Transverse colon (tissue), 4 donors: Measurements from ENCODE around the gene KRTAP20-1. TPM values are rescaled to one million over a fixed set of nuclear protein-coding genes. Genes with fewer than 3 reads are reported as not detected.

ENCODE experiments used
- DNase-seq: peaks from one replicate; pipeline ENCODE4 v3.0.0-alpha.2; 2019
- H3K27ac ChIP-seq, 4 donors: fragments of 200-600 bp; sonication (generic); 2 replicates each; pipeline ENCODE4 v1.5.1; 2016 to 2018; ENCODE audit warnings: inconsistent platforms in 4 of 4
- H3K27me3 ChIP-seq: fragments of 200-600 bp; sonication (generic); 2 replicates; pipeline ENCODE4 v1.5.1; 2017; ENCODE audit warnings: inconsistent platforms
- H3K36me3 ChIP-seq, 4 donors: fragments of 200-600 bp; sonication (generic); 2 replicates each; pipeline ENCODE4 v1.5.1; 2017 to 2019; ENCODE audit warnings: inconsistent platforms in 4 of 4
- H3K4me1 ChIP-seq, 4 donors: fragments of 200-600 bp; sonication (generic); 2 replicates each; pipeline ENCODE4 v1.5.1; 2017 to 2020; ENCODE audit warnings: inconsistent platforms in 4 of 4
- H3K4me3 ChIP-seq, 4 donors: fragments of 200-600 bp; sonication (generic); 1 replicate in 1 of 4; 2 replicates in 3 of 4; pipeline versions ENCODE4 v1.5.1 to v1.6.1; 2017 to 2019; ENCODE audit warnings: inconsistent platforms in 4 of 4
- H3K9me3 ChIP-seq, 2 donors: fragments of 200-600 bp; sonication (generic); 2 replicates each; pipeline ENCODE4 v1.5.1; 2017 to 2019; ENCODE audit warnings: inconsistent platforms in 2 of 2
- EP300 ChIP-seq: sonication (generic); formaldehyde crosslinking; IDR thresholded peaks from one replicate; pipeline ENCODE4 v1.6.1; 2017; ENCODE audit warnings: antibody characterized with exemption, low read depth
- POLR2A ChIP-seq: fragments of 450-650 bp; IDR thresholded peaks from one replicate; pipeline ENCODE4 v1.6.1; 2016; ENCODE audit warnings: antibody characterized with exemption, mild to moderate bottlenecking, moderate library complexity
- POLR2AphosphoS5 ChIP-seq, 3 donors: sonication (generic); formaldehyde crosslinking; IDR thresholded peaks; one replicate each; pipeline ENCODE4 v1.6.1; 2016; ENCODE audit warnings: antibody characterized with exemption in 3 of 3
- WGBS, 2 donors: methylation state at CpG; one replicate each; pipeline ENCODE4 v1.1.5; 2018; ENCODE audit warnings: low coverage in 1 of 2; 5-methylcytosine and 5-hydroxymethylcytosine counted together
- in situ Hi-C, 4 donors: fragments of 200-750 bp; cut with MboI; loops; one replicate each; pipeline versions ENCODE4 v1.15.0 to v1.15.1; 2017; ENCODE audit warnings: low sequenced_read_pairs in 3 of 4, low pct_ligation_motif_present in 1 of 4, low pct_unique_long_range_greater_than_20kb in 1 of 4
- intact Hi-C: fragments of 100-400 bp; cut with DNase I; formaldehyde crosslinking; loops from one replicate; pipeline ENCODE4 v1.15.1; 2023; ENCODE audit warnings: low total_unique reads
- small RNA-seq, 4 donors: library from RNA; depleted of rRNA; stranded (forward); fragments of <200 nt; gene quantifications; one replicate each; pipeline ENCODE3, GENCODE V24; 2016
- total RNA-seq, 4 donors: library from RNA; depleted of rRNA; stranded (reverse); fragments of >200 nt; gene quantifications; one replicate each; pipeline ENCODE4 v1.1.0, GENCODE V29; 2016
- TF ChIP-seq, protein P1 (sequence below), 5 experiments: fragments of 200-600 bp in 3 of 5; fragments of 450-650 bp in 2 of 5; sonication (generic) in 3 of 5; IDR thresholded peaks; 1 replicate in 2 of 5; 2 replicates in 3 of 5; pipeline ENCODE4 v1.5.1; 2016 to 2017; ENCODE audit warnings: antibody characterized with exemption in 5 of 5, inconsistent platforms in 3 of 5, mild to moderate bottlenecking in 2 of 5, moderate library complexity in 1 of 5

The KRTAP20-1 gene
- total RNA-seq, 4 donors from 2014 or later: not detected

DNA sequence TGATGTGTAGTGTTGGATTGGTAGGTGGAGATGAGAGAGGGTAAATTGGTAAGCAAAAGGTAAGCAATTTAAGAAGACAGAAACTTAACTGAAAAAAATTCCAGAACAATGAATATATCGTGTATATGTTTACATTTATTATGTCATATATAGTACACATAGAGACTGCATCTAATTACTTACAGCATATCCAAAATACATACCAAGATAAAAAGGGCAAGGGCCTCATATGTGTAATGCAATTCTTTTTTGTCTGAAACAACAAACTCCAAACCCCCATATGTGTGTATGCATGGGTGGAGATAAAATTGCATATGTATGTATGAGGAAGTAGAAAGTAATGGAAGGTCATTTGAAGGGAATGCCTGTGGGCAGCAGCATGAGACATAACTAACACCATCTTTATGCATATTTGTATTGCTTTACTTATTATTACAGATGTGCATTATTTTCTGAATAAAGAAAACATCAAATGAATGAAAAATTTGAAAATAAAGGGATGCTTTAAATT is 30.7 kb downstream of the KRTAP20-1 start:
- Histone ChIP-seq H3K9me3 (peaks cover 0 to 5% of the 10 kb centered on the region in 2 donors), H3K27me3 (no peaks in the 10 kb centered on the region), H3K36me3 (no peaks in the 10 kb centered on the region), H3K27ac (no peak overlapping the region), H3K4me1 (no peaks in the 10 kb centered on the region), H3K4me3 (no peak overlapping the region)
- WGBS, 2 donors: 72 to 78% methylated on average over 1 of the region's 1 CpG
- no peak for DNase-seq
- TF ChIP-seq POLR2AphosphoS5 (IDR thresholded peaks at IDR 0.05) (no peak), EP300 (no peak), POLR2A (no peak)
- TF ChIP-seq, protein P1, sequence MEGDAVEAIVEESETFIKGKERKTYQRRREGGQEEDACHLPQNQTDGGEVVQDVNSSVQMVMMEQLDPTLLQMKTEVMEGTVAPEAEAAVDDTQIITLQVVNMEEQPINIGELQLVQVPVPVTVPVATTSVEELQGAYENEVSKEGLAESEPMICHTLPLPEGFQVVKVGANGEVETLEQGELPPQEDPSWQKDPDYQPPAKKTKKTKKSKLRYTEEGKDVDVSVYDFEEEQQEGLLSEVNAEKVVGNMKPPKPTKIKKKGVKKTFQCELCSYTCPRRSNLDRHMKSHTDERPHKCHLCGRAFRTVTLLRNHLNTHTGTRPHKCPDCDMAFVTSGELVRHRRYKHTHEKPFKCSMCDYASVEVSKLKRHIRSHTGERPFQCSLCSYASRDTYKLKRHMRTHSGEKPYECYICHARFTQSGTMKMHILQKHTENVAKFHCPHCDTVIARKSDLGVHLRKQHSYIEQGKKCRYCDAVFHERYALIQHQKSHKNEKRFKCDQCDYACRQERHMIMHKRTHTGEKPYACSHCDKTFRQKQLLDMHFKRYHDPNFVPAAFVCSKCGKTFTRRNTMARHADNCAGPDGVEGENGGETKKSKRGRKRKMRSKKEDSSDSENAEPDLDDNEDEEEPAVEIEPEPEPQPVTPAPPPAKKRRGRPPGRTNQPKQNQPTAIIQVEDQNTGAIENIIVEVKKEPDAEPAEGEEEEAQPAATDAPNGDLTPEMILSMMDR (IDR thresholded peaks at IDR 0.05): no peak
- in situ Hi-C loops (no loop called here), intact Hi-C loops (no loop called here)

DNA sequence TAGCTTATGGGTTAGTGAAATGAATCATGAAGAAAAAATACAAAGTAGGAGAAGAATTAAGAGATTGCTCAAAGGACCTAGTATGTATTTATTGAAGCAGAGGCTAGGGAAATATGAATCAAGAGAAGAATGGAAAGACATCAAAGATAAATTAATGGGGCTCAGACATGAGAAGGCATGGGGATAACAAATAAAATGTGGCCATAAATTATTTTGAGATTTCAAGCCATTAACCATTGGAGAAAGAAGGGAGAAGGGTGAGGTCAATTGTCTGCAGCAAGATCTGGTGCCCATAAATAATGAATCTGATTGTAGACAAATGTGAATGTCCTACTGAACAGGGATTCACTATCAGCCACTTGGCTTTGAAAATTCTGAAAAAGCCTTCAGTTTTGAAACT is 36.7 kb downstream of the KRTAP20-1 start:
- H3K36me3 ChIP-seq: no peaks in the 10 kb centered on the region
- no peaks in the 10 kb centered on the region for H3K4me1 ChIP-seq
- in situ Hi-C loops (no loop called here), intact Hi-C loops (no loop called here)
- H3K27ac ChIP-seq: no peak overlapping the region
- DNase-seq: no peak
- H3K4me3 ChIP-seq: no peak overlapping the region
- TF ChIP-seq POLR2A: no peak
- H3K27me3 ChIP-seq: no peaks in the 10 kb centered on the region
- H3K9me3 ChIP-seq: peaks cover 0 to 5% of the 10 kb centered on the region in 2 donors

Small RNA genes lying within 50 kb of the gene (small RNA-seq; reads per million reads assigned to genes)
- gene KRTAP20-1 (0 reads per million in 4 donors), gene KRTAP20-3 (0 reads per million in 4 donors), gene KRTAP20-4 (0 reads per million in 4 donors), gene KRTAP22-1 (0 reads per million in 4 donors), gene KRTAP22-2 (0 reads per million in 4 donors)

Other genes starting within 250 kb of the KRTAP20-1 start
- 1 to 10 TPM in 2 of 4 donors, not detected in 2; 1.7 to 2.7 TPM for gene KRTAP13-2, start 244.2 kb upstream of the KRTAP20-1 start, total RNA-seq
- not detected for gene KRTAP13-1, start 220.4 kb upstream of the KRTAP20-1 start, total RNA-seq
- not detected for gene KRTAP13-3, start 190.5 kb upstream of the KRTAP20-1 start, total RNA-seq
- gene KRTAP13-4, start 186.2 kb upstream of the KRTAP20-1 start, total RNA-seq: not detected
- not detected for gene KRTAP15-1, start 176.2 kb upstream of the KRTAP20-1 start, total RNA-seq
- not detected for gene KRTAP19-1, start 136.1 kb upstream of the KRTAP20-1 start, total RNA-seq
- not detected for gene KRTAP19-2, start 129.0 kb upstream of the KRTAP20-1 start, total RNA-seq
- gene KRTAP19-3, start 124.4 kb upstream of the KRTAP20-1 start, total RNA-seq: not detected
- gene KRTAP19-4, start 119.3 kb upstream of the KRTAP20-1 start, total RNA-seq: not detected
- gene KRTAP19-5, start 114.3 kb upstream of the KRTAP20-1 start, total RNA-seq: not detected
- gene KRTAP19-6, start 74.6 kb upstream of the KRTAP20-1 start, total RNA-seq: not detected
- gene KRTAP19-7, start 55.1 kb upstream of the KRTAP20-1 start, total RNA-seq: not detected
- not detected for gene KRTAP22-2, start 26.0 kb upstream of the KRTAP20-1 start, total RNA-seq
- not detected for gene KRTAP6-3, start 24.0 kb upstream of the KRTAP20-1 start, total RNA-seq
- gene KRTAP6-2, start 17.5 kb upstream of the KRTAP20-1 start, total RNA-seq: not detected
- gene KRTAP22-1, start 15.3 kb upstream of the KRTAP20-1 start, total RNA-seq: not detected
- not detected for gene KRTAP6-1, start 2.5 kb upstream of the KRTAP20-1 start, total RNA-seq
- gene KRTAP20-4, start 4.2 kb downstream of the KRTAP20-1 start, total RNA-seq: not detected
- not detected for gene KRTAP20-2, start 18.8 kb downstream of the KRTAP20-1 start, total RNA-seq
- gene KRTAP20-3, start 26.4 kb downstream of the KRTAP20-1 start, total RNA-seq: not detected
- gene KRTAP21-3, start 102.4 kb downstream of the KRTAP20-1 start, total RNA-seq: not detected
- not detected for gene KRTAP21-2, start 130.8 kb downstream of the KRTAP20-1 start, total RNA-seq
- not detected for gene KRTAP21-1, start 139.0 kb downstream of the KRTAP20-1 start, total RNA-seq
- not detected for gene KRTAP8-1, start 196.8 kb downstream of the KRTAP20-1 start, total RNA-seq
- not detected for gene KRTAP7-1, start 213.3 kb downstream of the KRTAP20-1 start, total RNA-seq